HUES6 (cell line): Measurements from ENCODE around the gene ADGRG4.

Experiments
- H3K27ac ChIP-seq: 2 replicates; pipeline ENCODE4 v1.7.0; 2013; ENCODE audit warnings: low read depth, mild to moderate bottlenecking, low read length, inconsistent platforms
- H3K27me3 ChIP-seq: 2 replicates; pipeline ENCODE4 v1.6.1; 2013; ENCODE audit warnings: low read length; ENCODE audit not compliant: control insufficient read depth, insufficient read depth
- H3K36me3 ChIP-seq: 2 replicates; pipeline ENCODE4 v1.6.1; 2013; ENCODE audit warnings: low read length; ENCODE audit not compliant: control insufficient read depth, insufficient read depth
- H3K4me1 ChIP-seq: 2 replicates; pipeline ENCODE4 v1.6.1; 2013; ENCODE audit warnings: low read length; ENCODE audit not compliant: control insufficient read depth, insufficient read depth
- H3K4me3 ChIP-seq: 2 replicates; pipeline ENCODE4 v1.5.1; 2013; ENCODE audit warnings: low read depth, low read length
- H3K9ac ChIP-seq: one replicate; pipeline ENCODE4 v1.6.1; 2013; ENCODE audit warnings: mild to moderate bottlenecking, low read length
- H3K9me3 ChIP-seq: 2 replicates; pipeline ENCODE4 v1.6.1; 2013; ENCODE audit warnings: low read depth, low read length; ENCODE audit not compliant: control insufficient read depth, insufficient read depth

ADGRG4 gene

GRCh38 chrX:136304493-136304892 is 3.7 kb downstream of the ADGRG4 start:
- no peaks in the 10 kb centered on the region for H3K4me1 ChIP-seq
- H3K9ac ChIP-seq, result no peak overlapping the region
- H3K27me3 ChIP-seq, result peaks cover 26% of the 10 kb centered on the region
- no peak overlapping the region for H3K4me3 ChIP-seq
- no peaks in the 10 kb centered on the region for H3K36me3 ChIP-seq
- H3K27ac ChIP-seq, result no peak overlapping the region
- no peaks in the 10 kb centered on the region; the same call in 1 of the 2 replicates for H3K9me3 ChIP-seq

- H3K9me3 ChIP-seq, result no peaks in the 10 kb centered on the region; the same call in 1 of the 2 replicates
- no peak overlapping the region for H3K27ac ChIP-seq
- peaks cover 5% of the 10 kb centered on the region for H3K4me1 ChIP-seq
- H3K4me3 ChIP-seq, result no peak overlapping the region
- no peak overlapping the region for H3K9ac ChIP-seq
- peaks cover 36% of the 10 kb centered on the region for H3K27me3 ChIP-seq
- no peaks in the 10 kb centered on the region for H3K36me3 ChIP-seq
Measured at GRCh38 chrX:136306182-136306581, 5.4 kb downstream of the ADGRG4 start.

- H3K27me3 ChIP-seq, result peaks cover 39% of the 10 kb centered on the region
- no peak overlapping the region for H3K9ac ChIP-seq
- peaks cover 5% of the 10 kb centered on the region for H3K4me1 ChIP-seq
- no peak overlapping the region for H3K27ac ChIP-seq
- no peaks in the 10 kb centered on the region; the same call in 1 of the 2 replicates for H3K9me3 ChIP-seq
- no peaks in the 10 kb centered on the region for H3K36me3 ChIP-seq
- no peak overlapping the region for H3K4me3 ChIP-seq
Measured at GRCh38 chrX:136307471-136307870, 6.7 kb downstream of the ADGRG4 start.

DNA sequence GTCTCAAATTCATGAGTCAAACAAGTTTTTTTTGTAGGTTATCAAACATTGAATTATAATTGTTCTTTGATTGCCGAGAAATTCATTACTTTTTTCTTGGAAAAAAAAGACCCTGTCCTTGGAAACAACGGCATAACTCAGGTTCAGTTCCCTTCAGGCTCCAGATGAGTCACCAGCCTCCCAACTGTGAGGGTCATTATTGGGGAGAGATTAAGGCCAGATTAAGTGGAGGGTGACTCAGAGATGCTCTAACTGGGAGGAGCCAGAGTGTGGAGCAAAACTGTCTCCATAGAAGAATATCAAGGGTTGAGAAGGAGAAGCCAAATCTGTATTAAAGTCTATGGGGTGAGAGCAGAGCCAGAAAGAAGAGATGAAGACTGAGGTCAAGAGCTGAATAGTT is 9.6 kb downstream of the ADGRG4 start:
- Histone ChIP-seq H3K36me3 (no peaks in the 10 kb centered on the region), H3K4me1 (peaks cover 5% of the 10 kb centered on the region), H3K9me3 (no peaks in the 10 kb centered on the region)

DNA sequence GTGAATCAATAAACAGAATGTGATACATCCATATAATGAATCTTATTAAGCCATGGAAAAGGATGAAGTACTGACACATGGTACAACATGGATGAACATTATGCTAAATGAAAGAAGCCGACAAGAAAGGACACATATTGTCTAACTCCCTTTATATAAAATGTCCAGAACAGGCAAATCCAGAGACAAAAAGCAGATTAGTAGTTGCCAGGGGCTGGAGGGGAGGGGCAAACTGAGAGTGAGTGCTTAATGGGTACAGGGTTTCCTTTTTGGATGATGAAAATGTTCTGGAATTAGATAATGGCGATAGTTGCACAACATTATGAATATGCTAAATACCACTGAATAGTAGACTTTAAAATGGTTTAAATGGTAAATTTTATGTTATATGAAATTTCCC is 17.4 kb downstream of the ADGRG4 start:
- no peaks in the 10 kb centered on the region for H3K9me3 ChIP-seq

More for the DNA sequence above, 9.6 kb downstream of the ADGRG4 start:
- Histone ChIP-seq H3K27ac (no peak overlapping the region), H3K9ac (no peak overlapping the region), H3K4me3 (no peak overlapping the region), H3K27me3 (peaks cover 37% of the 10 kb centered on the region)

GRCh38 chrX:136318895-136319597 is 18.3 kb downstream of the ADGRG4 start:
- Histone ChIP-seq H3K4me3 (no peak overlapping the region), H3K4me1 (no peaks in the 10 kb centered on the region), H3K9me3 (no peaks in the 10 kb centered on the region), H3K9ac (no peak overlapping the region), H3K36me3 (no peaks in the 10 kb centered on the region), H3K27ac (no peak overlapping the region), H3K27me3 (peaks cover 9% of the 10 kb centered on the region; the same call in 1 of the 2 replicates)

More for the DNA sequence above, 17.4 kb downstream of the ADGRG4 start:
- H3K9ac ChIP-seq, result no peak overlapping the region
- H3K4me1 ChIP-seq, result no peaks in the 10 kb centered on the region
- peaks cover 13% of the 10 kb centered on the region; the same call in 1 of the 2 replicates for H3K27me3 ChIP-seq
- no peaks in the 10 kb centered on the region for H3K36me3 ChIP-seq
- H3K27ac ChIP-seq, result no peak overlapping the region
- no peak overlapping the region for H3K4me3 ChIP-seq

- Histone ChIP-seq H3K27me3 (peaks cover 9% of the 10 kb centered on the region; the same call in 1 of the 2 replicates), H3K27ac (no peak overlapping the region), H3K4me3 (no peak overlapping the region), H3K4me1 (no peaks in the 10 kb centered on the region), H3K9me3 (no peaks in the 10 kb centered on the region), H3K36me3 (no peaks in the 10 kb centered on the region), H3K9ac (no peak overlapping the region)
Measured at GRCh38 chrX:136319600-136319999, 18.8 kb downstream of the ADGRG4 start.

GRCh38 chrX:136321532-136321931 is 20.8 kb downstream of the ADGRG4 start:
- no peaks in the 10 kb centered on the region for H3K4me1 ChIP-seq
- H3K4me3 ChIP-seq, result no peak overlapping the region
- no peaks in the 10 kb centered on the region for H3K36me3 ChIP-seq
- peaks cover 5% of the 10 kb centered on the region; the same call in 1 of the 2 replicates for H3K27me3 ChIP-seq
- H3K9ac ChIP-seq, result no peak overlapping the region
- H3K9me3 ChIP-seq, result no peaks in the 10 kb centered on the region
- no peak overlapping the region for H3K27ac ChIP-seq

GRCh38 chrX:136322064-136322463 is 21.3 kb downstream of the ADGRG4 start:
- H3K27ac ChIP-seq, result no peak overlapping the region
- H3K36me3 ChIP-seq, result no peaks in the 10 kb centered on the region
- no peaks in the 10 kb centered on the region for H3K9me3 ChIP-seq
- H3K9ac ChIP-seq, result no peak overlapping the region
- peaks cover 5% of the 10 kb centered on the region; the same call in 1 of the 2 replicates for H3K27me3 ChIP-seq
- H3K4me1 ChIP-seq, result no peaks in the 10 kb centered on the region
- no peak overlapping the region for H3K4me3 ChIP-seq

DNA sequence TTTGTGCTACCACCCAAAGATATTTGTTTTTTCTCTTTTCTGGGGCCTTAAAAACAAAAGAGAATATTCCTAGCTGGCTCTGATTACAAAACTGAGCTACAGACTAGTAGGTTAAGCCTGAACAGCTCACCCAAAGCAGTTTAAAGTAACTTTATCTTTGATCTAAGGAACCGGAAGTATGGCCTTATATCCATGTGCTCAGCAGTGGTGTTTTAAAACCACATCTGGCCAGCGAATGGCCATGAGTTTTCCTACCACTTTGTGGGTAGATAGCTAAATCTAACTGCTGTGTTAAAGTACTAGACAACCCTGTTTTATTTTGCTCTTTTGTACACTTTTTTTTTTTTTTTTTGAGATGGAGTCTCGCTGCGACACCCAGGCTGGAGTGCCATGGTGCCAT is 24.6 kb downstream of the ADGRG4 start:
- Histone ChIP-seq H3K27ac (no peak overlapping the region), H3K27me3 (peaks cover 10% of the 10 kb centered on the region; the same call in 1 of the 2 replicates), H3K9ac (no peak overlapping the region), H3K36me3 (no peaks in the 10 kb centered on the region), H3K4me1 (no peaks in the 10 kb centered on the region), H3K4me3 (no peak overlapping the region), H3K9me3 (no peaks in the 10 kb centered on the region)

DNA sequence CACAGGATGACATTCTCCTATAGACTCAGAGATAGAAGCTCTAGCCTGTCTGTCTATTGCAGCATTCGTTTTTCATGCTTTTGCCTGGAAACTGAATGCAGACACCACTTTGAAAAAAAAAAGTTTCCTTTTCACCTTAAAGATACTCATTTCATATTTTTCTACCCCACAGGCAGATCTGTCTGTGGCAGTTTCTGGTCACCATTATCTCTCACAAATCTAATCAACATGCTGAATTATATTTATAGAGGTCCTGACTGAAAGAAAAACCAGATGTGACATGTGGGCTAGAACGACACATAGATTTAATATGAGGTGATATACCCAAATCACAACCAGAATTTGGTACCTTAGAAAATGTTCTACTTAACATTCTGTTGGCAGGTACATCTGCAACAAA is 28.2 kb downstream of the ADGRG4 start:
- Histone ChIP-seq H3K36me3 (no peaks in the 10 kb centered on the region), H3K9me3 (no peaks in the 10 kb centered on the region), H3K27me3 (peaks cover 5% of the 10 kb centered on the region; the same call in 1 of the 2 replicates), H3K9ac (no peak overlapping the region), H3K27ac (no peak overlapping the region), H3K4me3 (no peak overlapping the region), H3K4me1 (no peaks in the 10 kb centered on the region)
